AG04450 (cell line): ENCODE measurements around the gene ARL6IP5. TPM values are rescaled to one million over a fixed set of nuclear protein-coding genes. Genes with fewer than 3 reads are reported as not detected.
A peak's percentile ranks its signal among the peaks of the same experiment; 100 is the strongest.

Source experiments
- CTCF ChIA-PET: fragments of 300-600, 350-600 bp; formaldehyde crosslinking; extraction: SDS; loops from one replicate; lab custom pipeline; 2022; ENCODE audit warnings: antibody characterized with exemption, inconsistent platforms; lab: Charles Lee
- POLR2A ChIA-PET: fragments of 350-600 bp; formaldehyde crosslinking; extraction: SDS; loops from one replicate; lab custom pipeline; 2021; ENCODE audit warnings: antibody characterized with exemption, inconsistent platforms; lab: Yijun Ruan, JAX
- DNase-seq: peaks from one replicate; pipeline ENCODE4 v3.0.0-alpha.2; 2011; ENCODE audit warnings: low read depth, low spot score
- H3K27ac ChIP-seq: one replicate; pipeline ENCODE4 v1.5.1; 2012; ENCODE audit warnings: low read depth, low read length, control low read depth
- H3K27me3 ChIP-seq: one replicate; pipeline ENCODE4 v1.6.0; 2012; ENCODE audit warnings: low read length; ENCODE audit not compliant: control insufficient read depth, insufficient read depth
- H3K4me3 ChIP-seq: 2 replicates; pipeline ENCODE4 v1.5.1; 2011; ENCODE audit warnings: mild to moderate bottlenecking, low read depth, low read length, control low read depth
- H3K9me3 ChIP-seq: 2 replicates; pipeline ENCODE4 v1.5.1; 2012; ENCODE audit warnings: low read length; ENCODE audit not compliant: control insufficient read depth, insufficient read depth
- CTCF ChIP-seq: IDR thresholded peaks from 2 replicates; pipeline ENCODE4 v1.5.1; 2011; ENCODE audit warnings: low read depth, low read length, control low read depth, inconsistent platforms
- polyA plus RNA-seq: library from polyadenylated mRNA; depleted of rRNA; stranded (reverse); fragments of >200 nt; gene quantifications from 2 replicates; pipeline ENCODE4 v1.2.3, GENCODE V29; 2011

The ARL6IP5 gene
- polyA plus RNA-seq, 1 experiment: 204 TPM

GRCh38 chr3:69129531-69129930 is 44.8 kb downstream of the ARL6IP5 start:
- POLR2A ChIA-PET: no interaction called here
- Histone ChIP-seq H3K27me3 (peaks cover 2% of the 10 kb centered on the region), H3K4me3 (no peak overlapping the region), H3K27ac (no peak overlapping the region), H3K9me3 (no peaks in the 10 kb centered on the region)
- CTCF ChIA-PET: interaction anchor here (1.3 kb wide), 1 partner anchor 9 kb away, joined by 13 read pairs; no protein-coding TSS in a partner anchor
- no peak for DNase-seq
- no peak for TF ChIP-seq CTCF

- Histone ChIP-seq H3K27ac (no peak overlapping the region), H3K27me3 (peaks cover 2% of the 10 kb centered on the region), H3K9me3 (no peaks in the 10 kb centered on the region), H3K4me3 (no peak overlapping the region)
- ChIA-PET POLR2A (no interaction called here), CTCF (interaction anchor here (0.9 kb wide), 1 partner anchor 10 kb away, joined by 3 read pairs; no protein-coding TSS in a partner anchor)
- no peak for TF ChIP-seq CTCF
- no peak for DNase-seq
Observed at GRCh38 chr3:69130689-69131088, 46.0 kb downstream of the ARL6IP5 start.

- H3K9me3 ChIP-seq: no peaks in the 10 kb centered on the region
- ChIA-PET CTCF (interaction anchor here (1.0 to 2.2 kb wide), 3 partner anchors 11 to 169 kb away, joined by 4 to 8 read pairs (median 7); no protein-coding TSS in a partner anchor), POLR2A (no interaction called here)
- peak; percentile 4 for DNase-seq
- no peak for TF ChIP-seq CTCF
- H3K27ac ChIP-seq: no peak overlapping the region
- H3K27me3 ChIP-seq: peaks cover 3% of the 10 kb centered on the region
- no peak overlapping the region for H3K4me3 ChIP-seq
Observed at GRCh38 chr3:69137005-69137404, 52.3 kb downstream of the ARL6IP5 start.

- no peak for DNase-seq
- H3K27ac ChIP-seq: no peak overlapping the region
- no peaks in the 10 kb centered on the region for H3K9me3 ChIP-seq
- ChIA-PET POLR2A (no interaction called here), CTCF (interaction anchor here (1.1 to 2.2 kb wide), 3 partner anchors 17 to 169 kb away, joined by 3 to 10 read pairs (median 8); no protein-coding TSS in a partner anchor)
- TF ChIP-seq CTCF: no peak
- H3K27me3 ChIP-seq: peaks cover 3% of the 10 kb centered on the region
- no peak overlapping the region for H3K4me3 ChIP-seq
Observed at GRCh38 chr3:69137412-69137811, 52.7 kb downstream of the ARL6IP5 start.

GRCh38 chr3:69141313-69141712 is 56.6 kb downstream of the ARL6IP5 start:
- CTCF ChIA-PET: no interaction called here
- Histone ChIP-seq H3K27ac (no peak overlapping the region), H3K9me3 (no peaks in the 10 kb centered on the region), H3K27me3 (peaks cover 6% of the 10 kb centered on the region), H3K4me3 (no peak overlapping the region)
- no peak for DNase-seq
- POLR2A ChIA-PET: no interaction called here
- no peak for TF ChIP-seq CTCF
